HG03342 (cell line): ENCODE data around the gene OXTR.

Experiments used
- ATAC-seq: cut with Tn5 transposase; IDR thresholded peaks from one replicate; pipeline ENCODE4 v1.9.1; 2021; ENCODE audit warnings: mild to moderate bottlenecking, moderate library complexity; ENCODE audit not compliant: unreplicated experiment

OXTR gene

DNA sequence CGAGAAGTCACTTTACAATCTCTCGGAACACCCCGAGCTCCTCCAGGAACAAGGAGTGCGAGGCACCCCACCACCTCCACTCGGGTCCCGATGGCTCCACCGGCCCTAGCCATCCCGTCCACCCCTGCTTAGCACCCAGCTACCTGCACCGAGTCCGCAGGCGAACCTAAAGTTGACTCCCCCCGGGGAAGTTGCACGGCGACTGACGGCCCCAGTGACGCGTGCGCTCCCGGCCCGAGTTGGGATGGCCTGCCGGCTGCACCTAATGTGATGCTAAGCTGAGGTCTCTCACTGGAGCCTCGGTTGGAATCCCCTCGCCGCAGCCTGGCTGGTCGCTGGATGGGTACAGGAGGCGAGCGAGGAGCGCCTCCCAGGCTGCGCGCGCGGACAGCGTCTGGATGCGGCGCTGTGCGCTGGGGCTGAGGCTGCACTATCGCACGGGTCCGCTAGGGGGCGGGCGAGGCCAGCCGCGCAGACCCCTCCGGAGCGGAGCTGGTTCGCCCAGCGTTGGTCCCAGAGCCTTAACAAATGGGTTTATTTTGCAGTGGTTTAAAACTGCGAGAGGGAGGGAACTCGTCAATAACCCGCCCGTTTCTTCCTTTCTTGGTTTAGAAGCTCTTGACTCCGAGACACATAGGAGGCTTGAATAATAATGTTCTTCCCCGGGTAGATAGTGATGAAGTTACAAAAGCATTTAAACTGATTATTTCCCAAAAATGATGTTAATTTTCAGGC, at the start of gene OXTR:
TSS of gene OXTR (minus strand) at position 526 of the 735 bp plus-strand sequence. CDS start 1,426 bp downstream, outside the sequence.
- ATAC-seq: peak; percentile 70

DNA sequence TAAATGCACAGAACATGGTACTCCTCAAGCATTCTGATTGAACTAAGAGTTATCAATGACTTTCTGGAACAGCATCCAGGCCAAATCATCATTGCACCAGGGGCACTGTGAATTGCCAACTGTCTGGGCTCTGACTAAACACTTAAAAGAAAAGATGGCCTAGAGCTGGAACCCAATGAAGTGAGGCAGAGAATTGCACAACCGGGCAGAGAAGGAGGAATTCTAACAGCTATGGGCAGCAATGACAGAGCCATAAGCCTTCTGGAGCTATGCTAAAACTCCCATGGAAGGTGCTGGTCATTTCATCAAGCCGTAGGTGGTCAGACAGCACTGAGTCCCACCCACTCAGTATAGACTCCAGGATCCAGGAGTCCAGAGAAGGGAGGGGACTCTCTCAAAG, 48.1 kb upstream of the OXTR start:
- ATAC-seq: no peak

DNA sequence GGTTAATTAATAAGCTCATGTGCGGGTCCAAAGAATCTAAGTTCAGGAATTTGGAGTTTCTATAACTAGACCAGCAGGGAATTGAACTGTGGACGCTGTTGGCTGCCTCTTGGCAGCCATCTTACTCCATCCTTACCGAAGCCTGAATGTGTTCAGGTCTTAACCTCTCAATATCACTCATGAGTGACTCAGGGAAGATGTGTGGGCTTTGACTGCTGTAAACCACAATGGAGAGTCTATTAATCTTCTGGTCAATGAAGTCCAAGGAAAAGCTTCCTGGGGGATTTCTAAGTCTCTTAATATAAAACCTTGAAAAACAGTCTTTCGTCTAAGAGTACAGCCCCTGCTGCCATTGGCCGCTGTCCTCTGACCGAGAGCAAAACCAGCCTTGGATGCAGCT, 46.7 kb upstream of the OXTR start:
- no peak for ATAC-seq

DNA sequence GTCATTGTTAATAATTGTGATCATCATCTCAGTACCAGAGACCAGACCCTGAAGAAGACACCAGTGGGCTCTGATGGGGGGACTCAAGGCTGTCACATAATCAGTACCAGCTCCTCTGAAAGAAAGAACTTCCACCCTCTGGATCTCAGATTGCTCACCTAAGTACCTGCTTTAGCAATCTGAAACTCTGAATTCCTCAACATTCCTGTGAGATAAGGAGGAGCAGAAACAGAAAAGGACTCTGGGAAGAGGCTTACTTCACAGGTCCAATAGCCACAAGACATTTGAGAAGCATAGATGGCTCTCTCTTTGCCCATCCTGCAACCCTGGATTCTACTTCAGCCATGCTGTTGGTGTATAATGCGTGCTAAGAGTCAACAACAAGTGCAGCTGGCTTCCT, 44.0 kb upstream of the OXTR start:
- no peak for ATAC-seq

DNA sequence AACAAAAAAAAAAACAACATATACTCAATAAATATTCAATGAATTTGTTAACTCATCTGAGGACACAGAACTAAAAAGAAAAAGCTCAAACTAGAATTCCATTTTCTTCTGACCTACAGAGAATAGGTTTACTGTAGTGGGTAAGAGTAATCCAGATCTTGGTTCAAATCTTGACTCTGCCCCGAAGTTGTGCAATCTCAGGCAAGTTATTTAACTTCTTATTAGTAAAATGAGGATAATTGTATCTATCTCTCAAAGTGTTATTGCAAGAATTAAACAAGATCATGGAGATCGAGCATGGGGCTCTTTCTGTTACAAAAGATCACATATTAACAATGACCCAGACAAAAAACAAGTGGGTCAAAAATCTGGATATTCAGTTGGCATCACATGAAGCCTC, 41.1 kb upstream of the OXTR start:
- no peak for ATAC-seq

DNA sequence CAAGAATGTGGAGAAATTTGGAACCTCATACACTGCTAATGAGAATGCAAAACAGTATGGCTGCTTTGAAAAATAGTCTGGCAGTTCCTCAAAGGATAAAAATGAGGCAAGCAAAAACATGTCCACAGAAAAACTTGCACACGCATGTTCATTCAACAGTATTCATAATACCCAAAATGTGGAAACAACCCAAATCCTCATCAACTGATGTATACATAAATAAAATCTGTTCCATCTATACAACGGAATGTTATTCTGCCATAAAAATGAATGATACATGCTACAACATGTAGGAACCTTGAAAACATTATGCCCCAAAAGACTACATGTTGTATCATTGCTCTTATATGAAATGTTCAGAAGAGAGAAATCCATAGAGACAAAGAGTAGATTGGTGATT, 36.4 kb upstream of the OXTR start:
- no peak for ATAC-seq

DNA sequence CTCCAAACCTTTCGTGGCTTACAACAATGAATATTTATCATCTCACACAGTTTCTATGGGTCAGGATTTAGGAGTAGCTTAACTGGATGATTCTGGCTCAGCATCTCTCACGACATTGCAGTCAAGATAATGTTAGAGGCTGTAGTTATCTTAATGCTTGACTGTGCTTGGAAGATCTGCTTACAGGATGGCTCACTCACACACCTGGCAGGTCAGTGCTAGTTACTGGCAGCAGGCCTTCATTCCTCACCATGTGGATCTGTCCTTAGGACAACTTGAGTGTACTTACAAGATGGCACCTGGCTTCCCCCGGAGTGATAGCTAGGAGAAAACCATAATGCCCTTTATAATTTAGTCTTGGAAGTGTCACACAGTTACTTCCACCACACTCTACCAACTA, 32.8 kb upstream of the OXTR start:
- no peak for ATAC-seq

DNA sequence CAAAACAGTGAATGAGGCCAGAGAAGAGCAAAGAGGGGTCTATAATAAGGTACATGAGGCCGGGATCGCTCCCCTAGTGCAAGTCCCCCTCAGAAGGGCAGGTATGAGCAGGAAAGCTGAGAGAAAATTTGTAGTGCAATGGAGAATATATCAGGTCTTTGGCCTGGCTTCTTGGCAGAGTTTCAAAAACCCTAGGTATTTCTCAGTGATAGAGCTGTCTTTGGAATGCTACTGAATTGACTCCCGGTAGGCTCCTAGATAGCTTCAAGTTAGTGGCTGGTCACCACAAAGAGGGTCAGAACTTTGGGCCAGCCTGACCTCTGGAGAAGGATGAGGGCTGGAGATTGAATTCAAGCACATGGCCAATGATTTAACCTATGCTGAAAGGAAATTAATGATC, 30.6 kb upstream of the OXTR start:
- ATAC-seq: no peak

DNA sequence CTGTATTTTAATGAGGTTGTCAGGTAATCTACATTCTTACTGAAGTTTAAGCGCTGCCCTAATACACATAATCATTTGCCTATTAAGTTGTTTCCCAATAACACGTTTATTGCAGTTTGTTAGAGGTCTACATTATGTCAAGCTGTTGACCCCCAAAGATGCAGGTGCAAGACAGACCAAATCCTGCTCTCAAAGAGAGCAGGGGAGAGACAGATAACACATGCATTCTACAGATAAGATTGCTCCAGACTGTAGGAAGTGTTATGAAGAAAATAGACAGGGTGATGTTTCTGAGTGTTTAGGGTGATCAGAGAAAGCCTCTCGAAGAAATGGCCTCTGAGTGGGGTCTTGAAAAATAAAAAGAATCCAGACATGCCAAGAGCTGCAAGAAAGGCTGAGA, 24.8 kb upstream of the OXTR start:
- no peak for ATAC-seq

DNA sequence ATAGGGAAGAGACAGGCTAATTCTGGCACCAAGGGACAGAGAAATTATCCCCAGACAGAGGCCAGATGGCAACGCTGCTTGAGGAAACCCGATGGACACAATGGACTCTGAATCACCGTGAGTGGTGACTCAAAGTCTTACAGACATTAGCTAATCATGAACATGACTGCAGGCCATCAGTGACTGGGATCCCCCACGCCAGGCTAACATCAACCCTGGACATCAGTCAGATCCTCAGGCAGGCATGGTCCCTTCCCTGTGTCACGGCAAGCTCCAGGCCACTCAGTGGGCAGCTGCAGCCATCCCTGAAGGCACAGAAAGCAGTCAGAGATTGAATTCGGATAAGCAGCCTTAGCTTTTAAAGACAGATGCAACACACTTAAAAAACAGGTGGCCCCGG, 23.8 kb upstream of the OXTR start:
- no peak for ATAC-seq

DNA sequence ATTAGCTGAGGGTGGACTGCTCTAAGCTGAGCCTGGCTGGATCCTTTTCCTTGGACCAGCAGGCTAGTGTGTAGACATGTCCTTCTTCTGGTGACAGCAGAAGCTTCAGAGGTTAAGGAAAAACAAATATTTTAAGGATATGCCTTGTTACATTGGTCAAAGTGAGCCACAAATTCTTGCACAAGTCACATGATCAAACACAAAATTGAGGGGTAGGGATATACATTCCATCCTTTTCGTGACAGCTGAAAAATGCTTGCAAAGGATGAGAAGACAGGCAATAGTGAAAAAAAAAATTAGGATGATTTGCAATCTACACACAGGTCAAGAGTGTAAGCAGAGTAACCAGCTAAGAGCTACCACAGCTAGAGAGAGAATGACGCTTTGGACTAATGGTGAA, 21.1 kb upstream of the OXTR start:
- ATAC-seq: no peak

DNA sequence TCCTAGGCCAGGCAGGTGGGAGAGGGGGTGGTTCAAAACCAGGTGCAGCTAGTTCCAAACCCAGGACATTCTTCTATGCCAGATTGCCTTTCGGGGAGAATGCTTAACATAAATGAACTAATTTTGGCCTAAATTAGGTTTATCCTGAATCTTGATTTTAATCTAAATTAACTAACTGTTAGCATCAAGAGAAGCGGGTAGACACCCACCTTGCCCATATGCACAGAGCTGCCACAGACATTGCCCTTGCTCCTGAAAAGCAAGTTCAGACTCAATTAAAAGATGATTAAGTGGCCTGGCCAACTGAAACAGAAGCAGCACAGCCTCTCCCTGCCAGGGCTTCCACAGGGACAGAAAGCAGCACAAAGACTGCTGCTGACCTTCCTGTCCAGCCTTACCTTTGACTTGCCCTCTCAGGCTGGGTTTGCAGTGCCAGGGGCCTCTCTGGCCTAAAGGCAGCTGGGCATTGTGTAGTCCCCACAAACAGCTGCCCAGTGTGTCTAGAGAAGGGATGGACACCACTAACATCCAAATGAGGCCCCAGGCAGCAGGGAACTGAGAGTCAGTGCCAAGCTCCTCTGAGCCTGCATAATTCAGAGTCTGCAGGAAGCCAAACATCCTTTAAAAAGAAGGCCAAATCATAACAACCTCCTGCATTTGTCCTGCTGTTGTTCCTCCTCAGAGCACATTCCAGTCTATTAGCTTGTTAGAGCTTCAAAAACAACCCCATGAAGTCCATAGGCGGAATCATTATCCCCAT, 15.4 kb upstream of the OXTR start:
- ATAC-seq: no peak

DNA sequence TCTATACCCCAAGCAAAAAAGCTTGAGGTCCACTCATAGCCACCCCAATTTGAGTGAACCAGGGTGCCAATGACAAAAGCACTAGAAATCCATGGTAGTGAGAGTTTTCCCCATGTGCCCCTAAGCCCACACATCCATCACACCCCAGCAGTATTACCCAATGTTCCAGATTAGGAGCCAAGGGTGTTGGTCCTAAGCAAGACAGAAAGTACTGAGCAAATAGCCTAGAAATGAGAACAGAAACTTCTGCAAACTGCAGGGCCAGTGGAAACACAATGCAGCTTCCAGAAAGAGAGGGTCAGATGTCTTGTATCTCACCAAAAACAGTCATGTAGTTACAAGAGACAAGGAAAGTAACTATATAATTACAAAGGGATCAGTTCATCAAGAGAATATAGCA, 10.9 kb upstream of the OXTR start:
- ATAC-seq: no peak

DNA sequence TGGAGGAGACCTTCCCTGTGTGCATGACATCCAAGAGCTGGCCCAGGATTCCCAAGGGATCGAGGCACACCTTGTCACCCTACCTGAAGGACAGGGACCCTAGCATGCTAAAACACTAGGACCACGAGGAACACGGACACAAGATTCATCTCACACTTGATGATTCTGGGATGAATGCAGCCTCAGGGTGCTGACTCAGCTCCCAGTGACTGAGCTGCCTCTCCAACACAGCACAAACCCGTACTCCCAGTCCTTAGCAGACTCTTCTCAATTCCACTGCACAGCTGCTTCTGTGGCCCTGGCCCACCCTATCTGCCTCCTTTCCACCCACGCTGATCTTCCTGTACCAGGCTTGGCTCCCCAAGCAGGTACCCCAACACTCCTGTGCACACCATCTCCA, 9.1 kb upstream of the OXTR start:
- no peak for ATAC-seq

DNA sequence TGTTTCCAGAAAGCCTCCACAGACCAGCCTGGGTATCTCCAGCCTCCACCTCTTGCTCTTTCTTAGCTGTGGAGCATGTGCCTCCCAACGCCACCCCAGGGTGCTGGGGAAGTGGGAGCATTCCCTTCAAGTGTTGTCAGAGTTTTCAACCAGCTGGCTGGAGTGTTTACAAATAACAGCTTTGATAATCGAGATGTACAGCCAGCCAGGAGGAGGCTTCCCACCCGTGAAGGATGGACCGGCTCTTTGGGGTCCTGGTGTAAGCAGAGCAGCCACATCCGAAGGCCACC, 8.5 kb upstream of the OXTR start:
- peak; percentile 23 for ATAC-seq

DNA sequence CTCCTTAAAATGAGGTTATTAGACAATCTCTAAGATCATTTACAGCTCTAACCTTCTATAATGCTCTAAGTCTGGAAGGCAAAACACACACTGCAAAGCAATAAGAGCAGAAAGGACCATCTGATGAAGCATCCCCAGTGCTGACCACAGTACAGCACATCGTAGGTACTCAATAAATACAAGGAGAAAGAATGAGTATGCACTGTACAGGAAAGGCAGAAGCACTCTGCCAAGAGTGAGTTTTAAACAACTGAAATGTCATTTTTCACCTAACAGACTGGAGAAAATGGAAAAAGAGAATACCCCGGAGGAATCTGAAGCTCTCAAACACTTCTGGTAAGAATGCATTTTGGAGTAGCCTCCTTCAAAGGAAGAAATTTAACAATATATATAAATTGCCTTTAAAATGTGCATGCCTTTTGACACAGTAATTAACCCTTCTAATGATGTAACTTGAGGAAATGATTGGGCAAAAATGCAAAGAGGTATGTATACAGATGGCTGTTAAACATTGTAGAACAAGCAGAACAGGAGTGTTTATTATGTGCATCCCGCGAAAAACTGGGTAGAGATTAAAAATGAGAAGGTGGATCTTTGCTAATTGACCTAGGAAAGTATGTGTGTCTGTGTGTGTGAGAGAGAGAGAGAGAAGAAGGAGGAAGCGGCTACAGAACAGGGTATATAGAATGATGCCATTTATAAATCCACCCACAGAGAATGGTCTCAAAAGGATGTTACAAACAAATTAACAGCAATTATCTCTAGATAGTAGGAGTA, 8.0 kb upstream of the OXTR start:
- ATAC-seq: peak; percentile 70

DNA sequence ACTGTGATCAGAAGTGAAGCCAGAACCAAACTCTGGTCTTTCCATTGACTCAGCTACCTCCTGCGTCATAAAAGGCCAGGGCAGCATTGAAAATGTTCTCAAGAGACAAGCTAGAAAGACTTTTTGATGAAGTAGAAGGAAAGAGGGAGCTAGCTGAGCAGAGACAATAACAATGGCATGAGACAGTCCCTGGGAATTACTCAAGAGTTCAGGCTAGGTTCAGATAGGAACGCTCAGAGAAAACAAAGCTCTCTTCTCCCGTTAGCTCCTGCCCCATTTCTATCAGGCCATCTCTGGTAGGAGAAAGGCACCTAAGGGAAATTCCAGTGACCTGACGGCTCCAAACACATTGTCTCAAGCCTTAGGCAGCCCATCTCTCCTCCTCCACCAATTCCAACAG, 7.0 kb upstream of the OXTR start:
- ATAC-seq: no peak

DNA sequence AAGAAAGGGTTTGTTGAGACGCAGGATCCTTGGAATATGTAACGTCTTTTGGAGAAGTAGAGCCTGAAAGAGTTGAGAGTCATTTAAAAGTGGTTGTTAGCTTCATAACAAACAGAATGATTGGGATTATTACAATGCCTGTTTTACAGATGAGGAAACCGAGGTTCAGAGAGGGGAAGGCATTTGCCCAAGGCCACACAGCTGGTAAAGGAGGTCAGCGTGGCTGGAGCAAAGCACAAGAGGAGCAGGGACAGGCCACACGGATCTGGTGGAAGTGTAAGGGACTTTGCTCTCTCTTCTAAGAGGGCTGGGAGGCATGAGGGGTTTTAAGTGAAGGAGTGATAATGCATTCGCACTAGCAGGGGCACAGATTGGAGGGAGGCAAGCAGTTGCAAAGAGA, 6.2 kb upstream of the OXTR start:
- ATAC-seq: no peak

DNA sequence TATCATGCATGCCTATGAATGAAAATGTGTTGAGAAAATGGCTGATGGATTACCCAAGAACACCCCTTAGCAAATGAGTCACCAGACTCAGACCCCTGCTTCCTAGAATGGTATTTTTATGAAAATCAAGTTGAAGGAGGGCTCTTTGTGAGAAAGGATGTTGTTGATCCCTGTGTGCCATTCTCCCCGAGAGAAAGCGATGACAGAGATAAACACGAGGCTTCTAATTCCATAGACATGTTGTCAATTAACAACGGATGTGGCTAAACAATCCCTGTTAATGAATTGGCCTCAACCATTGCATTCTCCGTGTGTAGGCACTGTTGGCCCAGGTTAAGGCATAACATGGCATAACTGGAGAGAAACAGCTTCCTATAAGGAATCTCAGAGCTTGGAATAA, 5.8 kb upstream of the OXTR start:
- no peak for ATAC-seq

DNA sequence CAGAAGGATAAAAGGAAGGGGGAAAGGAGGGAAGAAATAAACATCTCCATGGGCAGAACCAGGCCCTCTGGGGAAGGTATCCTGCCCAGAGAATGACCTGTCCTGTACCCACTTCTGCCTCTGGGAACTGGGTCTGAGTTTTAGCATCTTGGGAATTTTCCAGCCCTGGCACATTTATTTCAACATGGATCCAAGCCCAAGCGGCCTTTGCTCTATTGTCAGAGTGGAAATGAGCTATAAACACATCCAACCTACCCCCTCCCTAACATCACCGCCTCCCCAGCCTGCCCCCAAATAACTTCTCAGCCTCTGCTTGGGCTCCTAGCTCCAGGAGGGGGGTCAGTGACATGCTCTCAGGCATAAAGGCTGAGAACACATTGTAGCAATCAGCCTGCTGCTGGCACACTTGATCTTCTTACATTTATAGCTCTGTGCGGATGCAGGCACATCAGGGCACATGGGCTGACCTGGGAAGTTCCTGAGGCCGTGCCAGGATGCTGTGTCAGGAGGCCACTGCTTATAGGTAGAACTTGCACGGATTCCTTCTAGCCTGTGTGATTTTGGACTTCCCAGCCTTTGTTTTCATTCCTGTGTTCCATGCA, 4.6 kb upstream of the OXTR start:
- no peak for ATAC-seq

DNA sequence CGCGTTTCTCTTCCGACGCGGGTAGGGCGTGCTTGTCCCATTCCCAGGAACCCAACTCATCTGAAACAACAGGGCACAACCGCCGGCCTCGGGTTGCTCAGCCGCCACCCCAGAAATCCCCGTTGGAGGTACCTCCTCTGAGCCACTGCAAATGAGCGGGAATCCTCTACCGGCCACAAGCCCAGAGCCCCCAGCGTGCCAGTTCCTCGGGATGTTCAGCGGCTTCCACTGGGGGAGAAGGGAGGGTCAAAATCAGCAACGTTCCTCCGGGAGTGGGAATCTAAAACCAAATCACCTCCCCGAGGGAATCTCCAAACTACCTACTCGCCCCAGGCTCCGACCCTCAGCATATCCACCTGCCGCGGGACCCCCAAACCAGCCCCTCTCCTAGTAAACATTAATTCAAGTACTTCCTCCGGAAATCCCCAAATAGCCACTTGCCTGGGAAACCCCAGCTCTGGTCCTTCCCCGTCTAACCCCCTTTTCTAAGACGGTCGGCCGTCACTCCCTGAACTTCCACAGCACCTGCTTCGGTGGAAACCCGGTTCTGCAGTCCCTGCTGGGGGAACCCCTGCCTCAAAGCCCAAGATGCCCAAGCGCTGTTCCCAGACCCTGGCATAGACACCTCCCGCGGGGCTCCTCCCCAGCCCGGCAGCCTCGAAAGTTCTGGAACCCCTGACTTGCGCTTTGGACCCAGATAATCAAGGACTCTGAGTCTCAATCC, 887 bp downstream of the OXTR start:
- peak; percentile 28 for ATAC-seq
